ENCODE data around the gene CYYR1.
"Not testable (repeated sequence)": the region's sequence is repeated elsewhere in the genome, so short reads cannot be mapped to it uniquely, and the experiment has no call there.

The CYYR1 gene

GRCh38 chr21:26473471-26473870 lies 99.6 kb downstream of the CYYR1 start:
- no peak for DNase-seq

GRCh38 chr21:26471099-26471471 lies 102.0 kb downstream of the CYYR1 start:
- DNase-seq = no peak

GRCh38 chr21:26470351-26471098 lies 102.6 kb downstream of the CYYR1 start:
- DNase-seq = no peak

- no peak for DNase-seq
Observed at GRCh38 chr21:26469789-26470188, 103.3 kb downstream of the CYYR1 start.

- no peak for DNase-seq
Observed at GRCh38 chr21:26465916-26466315, 107.2 kb downstream of the CYYR1 start.

- DNase-seq = no peak
Observed at GRCh38 chr21:26461500-26461899, 111.6 kb downstream of the CYYR1 start.

GRCh38 chr21:26460621-26461020 lies 112.5 kb downstream of the CYYR1 start:
- DNase-seq = no peak

GRCh38 chr21:26458854-26459253 lies 114.2 kb downstream of the CYYR1 start:
- not testable (repeated sequence) for DNase-seq

GRCh38 chr21:26457817-26458216 lies 115.3 kb downstream of the CYYR1 start:
- no peak for DNase-seq

GRCh38 chr21:26453267-26453666 lies 119.8 kb downstream of the CYYR1 start:
- no peak for DNase-seq

- no peak for DNase-seq
Observed at GRCh38 chr21:26451081-26451740, 121.9 kb downstream of the CYYR1 start.

GRCh38 chr21:26449161-26449560 lies 123.9 kb downstream of the CYYR1 start:
- DNase-seq = no peak

GRCh38 chr21:26448751-26449150 lies 124.3 kb downstream of the CYYR1 start:
- no peak for DNase-seq

GRCh38 chr21:26447932-26448475 lies 125.1 kb downstream of the CYYR1 start:
- no peak for DNase-seq

GRCh38 chr21:26445440-26445839 lies 127.6 kb downstream of the CYYR1 start:
- DNase-seq = no peak

GRCh38 chr21:26444646-26445045 lies 128.4 kb downstream of the CYYR1 start:
- DNase-seq = no peak

GRCh38 chr21:26443867-26444266 lies 129.2 kb downstream of the CYYR1 start:
- DNase-seq = no peak

GRCh38 chr21:26443291-26443690 lies 129.8 kb downstream of the CYYR1 start:
- DNase-seq = no peak

GRCh38 chr21:26441149-26441548 lies 131.9 kb downstream of the CYYR1 start:
- DNase-seq = no peak

- DNase-seq = no peak
Observed at GRCh38 chr21:26438976-26439375, 134.1 kb downstream of the CYYR1 start.

GRCh38 chr21:26437326-26438009 lies 135.6 kb downstream of the CYYR1 start:
- no peak for DNase-seq

- DNase-seq = no peak
Observed at GRCh38 chr21:26433386-26433785, 139.7 kb downstream of the CYYR1 start.

GRCh38 chr21:26432410-26432809 lies 140.7 kb downstream of the CYYR1 start:
- DNase-seq = no peak

GRCh38 chr21:26425576-26425975 lies 147.5 kb downstream of the CYYR1 start:
- DNase-seq = no peak
